AG10803 (cell line): Measurements from ENCODE around the gene STRA8.

Experiments
- DNase-seq: peaks from one replicate; pipeline ENCODE4 v3.0.0; 2010; ENCODE audit warnings: low read depth
- H3K4me3 ChIP-seq: 2 replicates; pipeline ENCODE4 v1.5.1; 2011; ENCODE audit warnings: mild to moderate bottlenecking, low read length, control low read depth
- TF ChIP-seq, protein P1 (sequence below): conservative IDR thresholded peaks from 2 replicates; pipeline ENCODE4 v1.5.1; 2011; ENCODE audit warnings: mild to moderate bottlenecking, low read length, control low read depth, inconsistent platforms

The STRA8 gene

DNA sequence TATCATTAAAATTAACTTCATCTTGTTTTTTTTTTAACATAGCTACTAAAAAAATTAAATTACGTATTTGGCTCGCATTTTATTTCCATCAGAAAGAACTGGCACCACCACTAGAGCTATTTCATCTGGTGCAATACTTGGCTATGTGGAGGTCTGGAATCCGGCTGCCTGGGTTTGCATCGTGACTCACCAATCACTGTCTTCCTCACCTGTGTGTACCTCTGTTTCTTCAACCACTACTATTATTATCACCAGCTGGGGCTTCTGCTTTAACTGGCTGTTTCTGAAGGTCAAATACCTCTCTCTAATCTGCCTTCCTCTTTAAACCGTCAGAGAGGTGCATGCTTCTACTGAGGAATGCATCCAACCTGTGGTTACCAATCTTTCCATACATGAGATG, 28.8 kb upstream of the STRA8 start:
- no peak for DNase-seq
- no peak overlapping the region for H3K4me3 ChIP-seq
- TF ChIP-seq, protein P1, sequence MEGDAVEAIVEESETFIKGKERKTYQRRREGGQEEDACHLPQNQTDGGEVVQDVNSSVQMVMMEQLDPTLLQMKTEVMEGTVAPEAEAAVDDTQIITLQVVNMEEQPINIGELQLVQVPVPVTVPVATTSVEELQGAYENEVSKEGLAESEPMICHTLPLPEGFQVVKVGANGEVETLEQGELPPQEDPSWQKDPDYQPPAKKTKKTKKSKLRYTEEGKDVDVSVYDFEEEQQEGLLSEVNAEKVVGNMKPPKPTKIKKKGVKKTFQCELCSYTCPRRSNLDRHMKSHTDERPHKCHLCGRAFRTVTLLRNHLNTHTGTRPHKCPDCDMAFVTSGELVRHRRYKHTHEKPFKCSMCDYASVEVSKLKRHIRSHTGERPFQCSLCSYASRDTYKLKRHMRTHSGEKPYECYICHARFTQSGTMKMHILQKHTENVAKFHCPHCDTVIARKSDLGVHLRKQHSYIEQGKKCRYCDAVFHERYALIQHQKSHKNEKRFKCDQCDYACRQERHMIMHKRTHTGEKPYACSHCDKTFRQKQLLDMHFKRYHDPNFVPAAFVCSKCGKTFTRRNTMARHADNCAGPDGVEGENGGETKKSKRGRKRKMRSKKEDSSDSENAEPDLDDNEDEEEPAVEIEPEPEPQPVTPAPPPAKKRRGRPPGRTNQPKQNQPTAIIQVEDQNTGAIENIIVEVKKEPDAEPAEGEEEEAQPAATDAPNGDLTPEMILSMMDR: no peak

DNA sequence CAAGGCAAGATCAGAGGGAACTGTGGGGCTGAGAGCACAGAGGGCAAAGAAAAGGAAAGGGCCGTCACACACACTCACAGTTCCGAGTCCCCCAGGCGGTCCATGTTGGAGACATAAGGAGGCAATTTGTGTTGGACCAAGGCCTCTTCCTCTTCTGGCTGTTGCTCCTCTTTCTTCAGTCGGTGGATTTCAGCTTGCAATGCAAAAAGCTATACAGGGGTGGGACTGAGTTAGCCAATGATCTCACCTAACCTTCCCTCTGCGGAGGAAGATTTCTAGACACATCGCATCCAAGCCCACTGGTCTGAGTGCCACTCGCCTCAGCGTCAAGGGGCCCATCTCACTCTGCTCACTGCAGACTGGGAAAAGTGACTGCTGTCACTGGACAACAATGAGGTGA, 27.8 kb upstream of the STRA8 start:
- TF ChIP-seq, protein P1: no peak
- DNase-seq: no peak
- H3K4me3 ChIP-seq: no peak overlapping the region

DNA sequence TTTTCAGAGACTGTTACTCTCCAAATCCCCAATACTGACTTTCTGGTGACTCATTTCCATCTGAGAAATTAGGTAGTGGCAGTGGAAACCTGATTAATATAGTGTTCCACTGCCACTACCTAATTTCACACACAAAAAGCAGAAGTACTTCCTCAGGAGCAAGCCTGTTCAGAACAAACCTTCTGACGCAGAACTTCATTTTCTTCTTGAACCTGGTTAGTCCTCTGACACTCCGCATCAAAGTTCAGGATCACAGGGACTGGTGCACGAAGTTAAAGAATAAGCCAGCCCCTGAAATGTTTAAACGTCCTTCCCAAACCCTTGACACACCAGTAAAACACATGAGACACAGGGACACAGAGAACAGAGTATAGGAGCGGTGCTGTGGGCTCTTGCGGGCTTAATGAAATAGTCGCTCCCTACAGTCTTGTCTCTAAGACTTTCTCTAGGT, 26.7 kb upstream of the STRA8 start:
- DNase-seq: no peak
- no peak overlapping the region for H3K4me3 ChIP-seq
- TF ChIP-seq, protein P1: no peak

DNA sequence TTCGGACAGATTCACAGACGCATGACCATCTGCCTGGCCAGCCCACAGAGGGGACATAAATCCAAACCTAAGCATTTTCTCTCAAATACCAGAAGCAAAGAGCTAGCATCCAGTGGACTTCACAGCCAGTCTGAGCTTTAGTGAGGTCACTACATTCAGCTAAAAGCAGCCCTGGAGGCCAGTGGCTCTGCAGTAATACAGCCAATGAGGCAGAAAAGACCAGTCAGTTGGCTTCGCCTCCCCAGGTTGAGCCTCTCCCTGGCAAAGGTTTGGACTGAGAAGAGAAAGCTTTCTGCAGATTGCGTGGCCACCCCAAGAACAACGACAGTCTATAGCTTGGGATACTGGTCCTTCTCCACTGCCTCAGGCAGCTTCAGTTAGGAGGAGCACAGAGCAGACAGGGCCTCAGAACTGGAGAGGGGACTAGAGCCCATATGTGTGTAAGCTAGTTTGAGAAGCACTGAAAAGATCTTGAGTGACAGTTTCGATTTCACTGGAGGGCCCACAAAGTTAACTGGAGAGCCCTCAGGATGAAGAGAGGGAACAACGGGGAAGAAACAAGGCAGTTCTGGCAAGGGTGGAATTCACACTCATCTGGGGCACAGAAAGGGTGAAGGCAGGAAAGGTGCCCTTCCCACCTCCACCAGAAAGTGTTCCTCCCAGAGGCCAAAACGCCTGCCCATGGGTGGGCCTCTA, 26.1 kb upstream of the STRA8 start:
- TF ChIP-seq, protein P1: no peak
- H3K4me3 ChIP-seq: no peak overlapping the region
- no peak for DNase-seq

DNA sequence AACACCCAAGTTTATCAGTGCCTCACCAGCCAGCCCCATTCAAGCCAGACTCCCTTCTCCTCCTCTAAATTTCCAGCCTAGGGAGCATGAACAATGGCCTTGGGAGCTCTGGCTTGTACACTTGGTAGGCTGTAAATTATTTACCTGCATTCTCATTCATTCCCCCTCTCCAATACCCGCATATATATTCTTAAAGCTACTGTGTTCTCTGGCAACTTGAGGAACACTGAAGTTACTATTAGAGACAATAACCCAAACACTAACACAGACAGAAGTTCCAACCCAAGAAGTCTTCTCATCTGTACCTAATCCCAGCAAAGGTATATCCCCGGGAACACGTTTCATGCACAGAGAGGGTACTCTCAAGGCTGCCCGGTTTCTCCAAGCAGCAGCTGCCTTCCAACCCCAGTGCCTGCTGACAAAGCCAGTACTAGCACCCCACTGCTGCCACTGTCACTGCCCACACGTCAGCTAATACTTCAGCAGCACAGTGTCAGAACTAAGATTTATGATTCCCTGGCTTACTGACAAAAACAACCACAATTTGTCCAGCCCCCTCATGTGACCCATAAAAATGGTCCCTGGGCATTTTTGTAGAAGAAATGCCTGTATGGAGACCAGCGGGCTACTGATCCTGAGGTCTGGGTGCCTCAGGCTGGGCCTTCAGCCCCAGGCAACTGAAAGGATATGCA, 25.4 kb upstream of the STRA8 start:
- DNase-seq: no peak
- H3K4me3 ChIP-seq: no peak overlapping the region
- TF ChIP-seq, protein P1: no peak

DNA sequence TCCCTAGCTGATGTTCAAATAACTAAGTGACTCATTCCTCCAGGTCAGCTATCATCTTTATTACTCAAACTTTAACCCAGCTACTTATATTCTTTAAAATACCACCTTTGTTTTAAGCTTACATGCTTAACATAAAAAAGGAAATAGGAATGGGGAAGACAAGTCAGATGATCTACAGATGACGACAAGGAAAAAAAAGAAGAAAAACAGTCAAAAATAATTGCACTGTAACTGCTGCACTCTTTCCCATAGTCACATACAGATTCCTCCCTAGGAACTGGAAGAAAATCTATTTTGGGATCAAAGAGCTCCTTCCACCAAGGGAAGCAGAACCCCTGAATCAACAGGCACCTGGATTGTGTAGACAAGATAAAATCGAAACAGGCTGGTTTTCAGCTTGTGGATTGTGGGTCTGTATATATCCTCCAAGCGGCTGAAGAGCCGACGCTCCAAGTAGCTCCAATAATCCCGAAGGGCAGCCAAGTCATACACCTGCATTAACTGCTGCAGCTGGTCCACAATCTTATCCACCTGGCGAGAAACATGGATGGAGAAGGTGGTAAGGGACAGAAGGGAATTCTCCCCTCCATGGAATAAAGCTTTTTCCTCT, 24.3 kb upstream of the STRA8 start:
- H3K4me3 ChIP-seq: no peak overlapping the region
- TF ChIP-seq, protein P1: no peak
- no peak for DNase-seq

DNA sequence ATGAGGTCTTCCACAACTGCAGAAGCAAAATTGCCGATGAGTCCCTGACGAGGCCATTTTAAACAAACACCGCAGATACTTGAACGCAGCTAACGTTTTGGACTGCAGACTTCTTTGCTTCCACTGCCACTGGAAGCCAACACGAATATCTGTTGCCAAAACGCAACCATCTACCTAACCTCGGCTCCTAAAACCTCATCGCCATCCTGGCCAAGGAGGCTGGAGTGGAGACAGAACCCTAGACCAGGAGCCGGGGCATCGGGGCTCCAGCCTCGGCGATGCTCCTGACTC, 22.8 kb upstream of the STRA8 start:
- H3K4me3 ChIP-seq: peak overlapping the region; percentile 81
- peak; percentile 25 for DNase-seq
- TF ChIP-seq, protein P1: no peak
